Adrenal gland (tissue), 5 donors: ENCODE measurements around the gene NRP2.

Experiments used
- CTCF ChIP-seq, 6 experiments: fragments of 450-650 bp in 4 of 6; fragments of 200-600 bp in 2 of 6; sonication (generic) in 1 of 6; IDR thresholded peaks; 1 replicate in 5 of 6; 2 replicates in 1 of 6; pipeline versions ENCODE4 v1.5.1 to v1.8.0; 2016 to 2021; ENCODE audit warnings: antibody characterized with exemption in 6 of 6, mild to moderate bottlenecking in 2 of 6, moderate library complexity in 1 of 6
- POLR2A ChIP-seq, 2 donors: fragments of 450-650 bp; IDR thresholded peaks; one replicate each; pipeline ENCODE4 v1.6.1; 2017; ENCODE audit warnings: antibody characterized with exemption in 2 of 2, mild to moderate bottlenecking in 2 of 2, moderate library complexity in 1 of 2
- donor health status: DM: no; HTN: no; CAD: no.

- TF ChIP-seq CTCF (IDR thresholded peaks at IDR 0.05) (no peak), POLR2A (IDR thresholded peaks at IDR 0.05) (no peak)
Observed at GRCh38 chr2:205727174-205727573, 44.9 kb downstream of the NRP2 start.
